ENCODE measurements around the gene SLC5A4.
A peak's percentile ranks its signal among the peaks of the same experiment; 100 is the strongest.
"Not testable (repeated sequence)": the region's sequence is repeated elsewhere in the genome, so short reads cannot be mapped to it uniquely, and the experiment has no call there.

The SLC5A4 gene

GRCh38 chr22:32255217-32255616 lies at the start of gene SLC5A4:
Gene SLC5A4 (minus strand): TSS chr22:32255347. CDS start chr22:32255329, 18 bp downstream.
- DNase-seq (ENCODE audit: low read depth in 2 of 2): no peak

GRCh38 chr22:32293921-32294320 lies 38.8 kb upstream of the SLC5A4 start:
- not testable (repeated sequence) for DNase-seq (ENCODE audit: low read depth in 2 of 2)

- no peak for DNase-seq (ENCODE audit: low read depth in 2 of 2)
These were observed 31.2 kb upstream of the SLC5A4 start for GRCh38 chr22:32286290-32286840.

- DNase-seq (ENCODE audit: low read depth in 2 of 2): no peak
These were observed 25.9 kb upstream of the SLC5A4 start for GRCh38 chr22:32281072-32281471.

- not testable (repeated sequence) for DNase-seq (ENCODE audit: low read depth in 2 of 2)
These were observed 20.2 kb upstream of the SLC5A4 start for GRCh38 chr22:32275353-32275752.

- no peak for DNase-seq (ENCODE audit: low read depth in 2 of 2)
These were observed 16.2 kb upstream of the SLC5A4 start for GRCh38 chr22:32271389-32271788.

GRCh38 chr22:32270641-32271369 lies 15.7 kb upstream of the SLC5A4 start:
- DNase-seq (ENCODE audit: low read depth in 2 of 2): no peak

- no peak for DNase-seq (ENCODE audit: low read depth in 2 of 2)
These were observed 14.2 kb upstream of the SLC5A4 start for GRCh38 chr22:32269316-32269715.

- no peak for DNase-seq (ENCODE audit: low read depth in 2 of 2)
These were observed 11.9 kb upstream of the SLC5A4 start for GRCh38 chr22:32267011-32267410.

GRCh38 chr22:32265882-32266767 lies 11.0 kb upstream of the SLC5A4 start:
- DNase-seq (ENCODE audit: low read depth in 2 of 2): peak; percentile 45 to 64

GRCh38 chr22:32263678-32264077 lies 8.5 kb upstream of the SLC5A4 start:
- DNase-seq (ENCODE audit: low read depth in 2 of 2): not testable (repeated sequence)

GRCh38 chr22:32261306-32261705 lies 6.2 kb upstream of the SLC5A4 start:
- no peak for DNase-seq (ENCODE audit: low read depth in 2 of 2)

- DNase-seq (ENCODE audit: low read depth in 2 of 2): no peak
These were observed 3.6 kb upstream of the SLC5A4 start for GRCh38 chr22:32258791-32259190.

GRCh38 chr22:32255726-32256125 lies 579 bp upstream of the SLC5A4 start:
- no peak for DNase-seq (ENCODE audit: low read depth in 2 of 2)

GRCh38 chr22:32249231-32249630 lies 5.9 kb downstream of the SLC5A4 start:
- DNase-seq (ENCODE audit: low read depth in 2 of 2): no peak

GRCh38 chr22:32248276-32248675 lies 6.9 kb downstream of the SLC5A4 start:
- no peak for DNase-seq (ENCODE audit: low read depth in 2 of 2)

- no peak for DNase-seq (ENCODE audit: low read depth in 2 of 2)
These were observed 9.0 kb downstream of the SLC5A4 start for GRCh38 chr22:32246166-32246565.

GRCh38 chr22:32245042-32245441 lies 10.1 kb downstream of the SLC5A4 start:
- no peak for DNase-seq (ENCODE audit: low read depth in 2 of 2)

GRCh38 chr22:32244547-32244946 lies 10.6 kb downstream of the SLC5A4 start:
- DNase-seq (ENCODE audit: low read depth in 2 of 2): no peak

GRCh38 chr22:32240461-32240860 lies 14.7 kb downstream of the SLC5A4 start:
- DNase-seq (ENCODE audit: low read depth in 2 of 2): no peak

GRCh38 chr22:32237906-32238305 lies 17.2 kb downstream of the SLC5A4 start:
- no peak for DNase-seq (ENCODE audit: low read depth in 2 of 2)

- DNase-seq (ENCODE audit: low read depth in 2 of 2): no peak
These were observed 18.2 kb downstream of the SLC5A4 start for GRCh38 chr22:32236970-32237369.

GRCh38 chr22:32233091-32233490 lies 22.1 kb downstream of the SLC5A4 start:
- DNase-seq (ENCODE audit: low read depth in 2 of 2): no peak

All from stimulated activated CD4-positive, alpha-beta T cell treated with anti-CD3 and anti-CD28 coated beads, Interleukin-12 subunit alpha, Interleukin-12 subunit beta, amount 100 ng/mL, for 24 hours (primary cell).